Measurements from ENCODE around the gene C19orf18.
A peak's percentile ranks its signal among the peaks of the same experiment; 100 is the strongest.

Gene C19orf18

GRCh38 chr19:57949296-57949695 is 25.0 kb downstream of the C19orf18 start:
- no peak for DNase-seq (ENCODE audit: extremely low read depth in 1 of 2, low read depth in 1 of 2)

DNA sequence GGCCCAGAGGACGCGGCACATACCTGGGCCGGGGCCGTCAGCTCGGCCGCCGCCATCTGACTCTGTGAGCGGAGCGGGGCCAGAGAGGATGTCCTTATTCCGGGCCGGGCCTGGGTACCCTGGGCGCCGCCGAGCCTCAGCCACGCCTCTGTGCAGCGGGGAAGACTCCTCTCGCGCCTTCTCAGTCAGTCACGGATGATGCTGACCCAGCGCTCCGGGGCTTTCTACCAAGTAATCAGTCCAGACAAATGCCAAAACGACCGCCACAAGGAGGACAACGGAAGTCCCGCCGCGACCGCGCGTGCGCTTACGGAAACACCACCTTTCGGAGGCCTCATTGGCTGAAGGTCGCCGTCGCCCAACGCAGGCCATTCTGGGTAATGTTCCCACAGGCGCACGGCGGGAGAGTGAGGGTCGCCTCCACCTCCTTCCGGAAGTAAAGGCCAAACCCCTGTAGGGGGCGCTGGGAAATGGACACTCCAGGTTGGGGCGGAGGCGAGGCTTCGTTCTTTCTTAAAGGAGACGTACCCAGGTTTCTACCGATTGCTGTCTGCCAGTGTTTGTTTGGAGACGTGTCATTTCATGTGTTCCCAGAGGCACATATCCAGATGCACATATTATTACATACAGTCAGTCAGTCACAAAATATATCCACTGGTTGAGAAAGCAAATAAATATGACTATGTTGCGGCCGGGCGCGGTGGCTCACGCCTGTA is 26.8 kb downstream of the C19orf18 start, which contains the start of gene ZNF256:
Gene ZNF256, minus strand, starts transcription at position 288 of the 716 bp plus-strand sequence. Its CDS starts 232 bp downstream, at position 56.
- peak; percentile 71 to 77 for DNase-seq (ENCODE audit: extremely low read depth in 1 of 2, low read depth in 1 of 2)

DNA sequence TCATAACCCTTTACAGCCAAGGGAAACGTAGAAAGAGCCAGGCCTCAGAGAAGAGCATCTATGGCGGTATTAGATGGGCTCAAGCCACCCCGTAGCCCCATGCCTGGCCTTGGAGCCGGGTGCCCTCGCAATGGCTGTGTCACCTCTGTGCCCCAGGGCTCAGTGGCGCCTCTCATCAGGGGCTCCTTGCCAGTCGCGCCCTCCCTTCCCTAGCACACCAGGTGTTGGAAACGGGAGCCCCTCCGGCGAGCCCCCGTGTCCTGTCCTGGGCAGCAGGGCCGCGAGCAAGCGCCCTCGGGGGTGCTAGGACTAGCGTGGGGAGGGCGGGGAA is 27.3 kb downstream of the C19orf18 start:
- DNase-seq (ENCODE audit: extremely low read depth in 1 of 2, low read depth in 1 of 2) = no peak

- no peak for DNase-seq (ENCODE audit: extremely low read depth in 1 of 2, low read depth in 1 of 2)
Measured at GRCh38 chr19:57946316-57946715, 28.0 kb downstream of the C19orf18 start.

GRCh38 chr19:57941593-57941992 is 32.7 kb downstream of the C19orf18 start:
- DNase-seq (ENCODE audit: extremely low read depth in 1 of 2, low read depth in 1 of 2) = no peak

DNA sequence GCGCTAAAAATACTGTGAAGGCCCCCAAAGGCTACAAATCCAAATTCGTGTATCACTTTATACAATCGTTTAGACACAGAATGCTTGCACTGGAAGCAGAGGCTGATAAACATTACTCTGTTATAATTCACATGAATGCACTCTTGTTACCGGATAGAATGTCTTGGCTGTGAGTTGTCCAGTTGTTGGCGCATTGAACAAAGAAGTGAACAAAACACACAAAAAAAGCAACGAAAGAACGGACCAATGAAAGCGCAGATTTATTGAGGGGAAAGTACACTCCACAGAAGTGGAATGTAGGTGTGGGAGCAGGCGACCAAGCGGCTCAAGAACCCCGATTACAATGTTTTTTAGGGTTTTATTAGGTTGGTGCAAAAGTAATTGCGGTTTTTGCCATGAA is 38.6 kb downstream of the C19orf18 start:
- DNase-seq (ENCODE audit: extremely low read depth in 1 of 2, low read depth in 1 of 2) = no peak

- peak in 1 of 2 donors; percentile 3 for DNase-seq (ENCODE audit: extremely low read depth in 1 of 2, low read depth in 1 of 2)
Measured at GRCh38 chr19:57934820-57935665, 39.3 kb downstream of the C19orf18 start, which contains the start of gene ZNF418. TSS of gene ZNF418 (minus strand) at chr19:57935402. CDS start at chr19:57933822, 1,580 bp downstream.

- DNase-seq (ENCODE audit: extremely low read depth in 1 of 2, low read depth in 1 of 2) = no peak
Measured at GRCh38 chr19:57927587-57927986, 46.7 kb downstream of the C19orf18 start.

GRCh38 chr19:57916168-57916995 is 58.0 kb downstream of the C19orf18 start, which contains the start of gene ZNF417:
TSS of gene ZNF417 (minus strand) at chr19:57916592. CDS start at chr19:57916411, 181 bp downstream.
- peak; percentile 65 to 70 for DNase-seq (ENCODE audit: extremely low read depth in 1 of 2, low read depth in 1 of 2)

- DNase-seq (ENCODE audit: extremely low read depth in 1 of 2, low read depth in 1 of 2) = no peak
Measured at GRCh38 chr19:57914531-57914930, 59.8 kb downstream of the C19orf18 start.
